ENCODE results near the gene PLD5.
"Not testable (repeated sequence)": the region's sequence is repeated elsewhere in the genome, so short reads cannot be mapped to it uniquely, and the experiment has no call there.

DNA sequence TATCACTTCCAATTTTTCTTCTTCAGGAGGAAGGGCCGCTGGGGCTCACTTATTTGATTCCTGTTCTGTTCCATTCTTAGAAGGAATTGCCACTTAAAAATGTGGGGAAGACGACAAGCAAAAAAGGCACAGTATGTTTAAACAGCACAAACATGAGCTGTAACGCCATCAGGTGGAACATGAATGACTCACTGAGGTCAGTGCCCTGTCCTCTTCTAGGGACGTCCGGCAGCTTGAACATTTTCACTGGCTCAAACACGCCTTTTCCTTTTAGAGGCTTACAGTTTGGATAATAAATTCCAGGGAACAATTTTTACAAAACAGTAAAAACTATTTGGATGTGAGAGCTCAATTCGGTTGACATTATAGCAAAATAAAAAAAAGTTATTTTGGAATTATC, 260.1 kb downstream of the PLD5 start:
- TF ChIP-seq, protein P1, sequence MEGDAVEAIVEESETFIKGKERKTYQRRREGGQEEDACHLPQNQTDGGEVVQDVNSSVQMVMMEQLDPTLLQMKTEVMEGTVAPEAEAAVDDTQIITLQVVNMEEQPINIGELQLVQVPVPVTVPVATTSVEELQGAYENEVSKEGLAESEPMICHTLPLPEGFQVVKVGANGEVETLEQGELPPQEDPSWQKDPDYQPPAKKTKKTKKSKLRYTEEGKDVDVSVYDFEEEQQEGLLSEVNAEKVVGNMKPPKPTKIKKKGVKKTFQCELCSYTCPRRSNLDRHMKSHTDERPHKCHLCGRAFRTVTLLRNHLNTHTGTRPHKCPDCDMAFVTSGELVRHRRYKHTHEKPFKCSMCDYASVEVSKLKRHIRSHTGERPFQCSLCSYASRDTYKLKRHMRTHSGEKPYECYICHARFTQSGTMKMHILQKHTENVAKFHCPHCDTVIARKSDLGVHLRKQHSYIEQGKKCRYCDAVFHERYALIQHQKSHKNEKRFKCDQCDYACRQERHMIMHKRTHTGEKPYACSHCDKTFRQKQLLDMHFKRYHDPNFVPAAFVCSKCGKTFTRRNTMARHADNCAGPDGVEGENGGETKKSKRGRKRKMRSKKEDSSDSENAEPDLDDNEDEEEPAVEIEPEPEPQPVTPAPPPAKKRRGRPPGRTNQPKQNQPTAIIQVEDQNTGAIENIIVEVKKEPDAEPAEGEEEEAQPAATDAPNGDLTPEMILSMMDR (IDR thresholded peaks at IDR 0.05) = not testable (repeated sequence)
- not testable (repeated sequence) for TF ChIP-seq POLR2A (IDR thresholded peaks at IDR 0.05)
